GM19238 (cell line): Measurements from ENCODE around the gene FOXA1.
"Not testable (repeated sequence)": the region's sequence is repeated elsewhere in the genome, so short reads cannot be mapped to it uniquely, and the experiment has no call there.

ENCODE experiments used
- DNase-seq: peaks from one replicate; pipeline ENCODE4 v3.0.0; 2011; ENCODE audit warnings: low spot score; ENCODE audit not compliant: insufficient read length

The FOXA1 gene

GRCh38 chr14:37558740-37559139 is 36.3 kb downstream of the FOXA1 start:
- DNase-seq, result no peak

GRCh38 chr14:37555596-37555995 is 39.5 kb downstream of the FOXA1 start:
- DNase-seq, result not testable (repeated sequence)

GRCh38 chr14:37553935-37554550 is 41.0 kb downstream of the FOXA1 start:
- DNase-seq, result no peak

- DNase-seq, result no peak
These were observed 43.9 kb downstream of the FOXA1 start for GRCh38 chr14:37551119-37551518.

- no peak for DNase-seq
These were observed 44.5 kb downstream of the FOXA1 start for GRCh38 chr14:37550511-37550910.

- no peak for DNase-seq
These were observed 48.2 kb downstream of the FOXA1 start for GRCh38 chr14:37546621-37547447.

GRCh38 chr14:37545174-37545573 is 49.9 kb downstream of the FOXA1 start:
- no peak for DNase-seq

GRCh38 chr14:37544407-37544806 is 50.6 kb downstream of the FOXA1 start:
- no peak for DNase-seq

- no peak for DNase-seq
These were observed 55.1 kb downstream of the FOXA1 start for GRCh38 chr14:37539992-37540391.
